LHCN-M2 (cell line): ENCODE results near the gene SPATS1. TPM values are rescaled to one million over a fixed set of nuclear protein-coding genes. Genes with fewer than 3 reads are reported as not detected.
"Not testable (repeated sequence)": the region's sequence is repeated elsewhere in the genome, so short reads cannot be mapped to it uniquely, and the experiment has no call there.

Experiments used
- DNase-seq: peaks from one replicate; pipeline ENCODE4 v3.0.0-alpha.2; 2012; ENCODE audit warnings: low read depth
- total RNA-seq: library from RNA; depleted of rRNA; stranded (reverse); fragments of >200 nt; gene quantifications from 2 replicates; pipeline ENCODE4 v1.2.3, GENCODE V29; 2014

SPATS1 gene
- total RNA-seq, 1 experiment from 2014 or later = not detected

DNA sequence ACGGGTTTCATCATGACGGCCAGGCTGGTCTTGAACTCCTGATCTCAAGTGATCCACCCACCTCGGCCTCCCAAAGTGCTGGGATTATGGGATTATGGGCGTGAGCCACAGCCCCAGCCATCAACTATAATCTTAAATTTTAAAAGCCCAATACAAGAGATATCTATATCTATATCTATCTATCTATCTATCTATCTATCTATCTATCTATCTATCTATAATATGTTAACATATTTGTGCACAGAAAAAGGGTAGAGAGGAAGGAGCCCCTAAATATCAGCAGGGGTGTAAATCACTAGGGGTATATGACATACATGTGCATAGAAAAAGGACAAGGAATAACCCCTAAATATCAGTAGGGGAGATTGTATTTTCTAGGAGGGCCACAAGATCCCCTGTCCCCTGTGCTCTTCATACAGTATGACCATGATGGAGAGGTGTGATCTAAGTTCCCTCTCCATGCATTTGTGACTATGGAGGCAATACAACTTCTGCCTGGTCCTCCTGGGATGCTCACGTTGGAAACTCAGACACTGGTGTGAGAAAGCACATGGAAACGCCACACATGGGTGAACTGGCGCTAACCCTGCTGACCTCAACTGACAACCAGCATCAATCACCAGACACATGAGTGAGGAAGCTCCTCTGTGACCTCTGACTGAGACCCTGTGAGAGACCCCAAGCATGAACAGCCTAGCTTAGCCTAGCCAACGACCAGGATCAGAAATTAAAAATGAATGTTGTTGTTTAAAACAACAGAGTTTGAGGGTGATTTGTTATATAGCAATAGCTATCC, 1.2 kb upstream of the SPATS1 start:
- no peak for DNase-seq

- DNase-seq = no peak
Measured at GRCh38 chr6:44342052-44342451, 398 bp upstream of the SPATS1 start.

GRCh38 chr6:44346818-44347217, 4.4 kb downstream of the SPATS1 start:
- DNase-seq = not testable (repeated sequence)

- no peak for DNase-seq
Measured at GRCh38 chr6:44349904-44350649, 7.6 kb downstream of the SPATS1 start.

DNA sequence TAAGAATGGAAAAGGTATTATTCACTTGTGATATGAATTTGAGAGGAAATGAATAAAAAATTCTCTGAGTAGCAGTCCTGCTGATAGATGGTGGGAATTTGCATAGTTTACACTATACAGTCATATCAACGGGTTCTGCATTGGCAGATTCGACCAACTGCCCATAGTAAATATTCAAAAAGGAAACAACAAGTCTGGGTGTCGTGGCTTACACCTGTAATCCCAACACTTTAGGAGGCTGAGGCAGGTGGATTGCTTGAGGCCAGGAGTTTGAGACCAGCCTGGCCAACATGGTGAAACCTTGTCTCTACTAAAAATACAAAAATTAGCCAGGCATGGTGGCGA, 8.2 kb downstream of the SPATS1 start:
- not testable (repeated sequence) for DNase-seq

- no peak for DNase-seq
Measured at GRCh38 chr6:44352259-44352658, 9.8 kb downstream of the SPATS1 start.

DNA sequence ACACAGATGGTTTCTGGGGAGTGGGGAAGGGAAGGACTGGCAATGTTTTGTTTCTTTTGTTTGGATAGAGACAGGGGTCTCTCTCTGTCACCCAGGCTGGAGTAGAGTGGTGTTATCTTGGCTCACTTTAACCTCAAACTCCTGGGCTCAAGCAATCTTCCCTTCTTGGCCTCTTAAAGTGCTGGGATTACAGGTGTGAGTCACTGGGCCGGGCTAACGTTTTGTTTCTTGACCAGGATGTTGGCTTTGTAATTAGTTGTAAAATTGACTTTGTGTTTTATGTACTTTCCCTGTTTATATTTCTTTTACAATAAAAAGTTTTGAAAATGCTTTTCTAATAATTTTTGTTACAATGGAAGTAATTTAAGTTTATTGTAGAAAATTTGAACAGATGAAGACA, 10.9 kb downstream of the SPATS1 start:
- DNase-seq = no peak

DNA sequence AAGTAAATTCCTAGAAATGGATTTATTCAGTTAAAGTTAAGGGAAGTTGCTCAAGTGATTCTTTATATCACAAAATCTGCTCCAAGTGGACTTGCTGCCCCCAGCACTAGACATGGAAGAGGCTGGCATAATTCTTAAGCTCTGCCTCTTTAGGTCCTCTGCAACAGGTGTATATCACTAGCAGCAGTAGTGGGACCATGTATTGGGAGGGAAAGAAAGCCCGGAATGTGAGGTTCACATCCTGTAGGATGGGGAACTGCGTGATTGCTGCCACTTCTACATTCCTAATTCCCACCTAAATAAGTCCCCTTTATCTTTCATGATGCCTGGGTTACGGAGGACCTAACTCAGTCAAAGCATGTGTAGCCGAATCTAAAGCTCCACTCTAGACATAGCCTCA, 13.2 kb downstream of the SPATS1 start:
- DNase-seq = no peak

- peak; percentile 26 for DNase-seq
Measured at GRCh38 chr6:44356487-44356886, 14.0 kb downstream of the SPATS1 start.

GRCh38 chr6:44359973-44360372, 17.5 kb downstream of the SPATS1 start:
- no peak for DNase-seq

DNA sequence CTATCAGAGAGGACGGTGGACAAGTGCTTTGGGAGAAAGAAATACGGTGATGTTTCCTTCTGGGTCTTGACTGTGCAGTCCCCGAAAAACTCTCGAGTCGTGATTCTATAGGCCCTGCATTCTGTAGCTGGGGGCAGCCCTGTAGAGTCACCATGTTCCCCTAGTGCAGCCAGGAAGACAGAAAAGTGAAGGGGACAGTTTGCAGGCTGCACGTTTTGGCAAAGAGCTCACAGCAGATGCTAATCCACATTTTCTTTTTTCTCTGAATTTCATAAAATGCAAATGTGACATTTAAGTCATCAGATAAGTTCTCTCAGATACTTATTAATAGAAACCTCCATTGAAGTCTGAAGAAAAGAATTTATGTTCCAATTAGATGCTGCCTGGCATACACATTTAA, 19.5 kb downstream of the SPATS1 start:
- DNase-seq = no peak

GRCh38 chr6:44363377-44363926, 21.0 kb downstream of the SPATS1 start:
- DNase-seq = no peak

DNA sequence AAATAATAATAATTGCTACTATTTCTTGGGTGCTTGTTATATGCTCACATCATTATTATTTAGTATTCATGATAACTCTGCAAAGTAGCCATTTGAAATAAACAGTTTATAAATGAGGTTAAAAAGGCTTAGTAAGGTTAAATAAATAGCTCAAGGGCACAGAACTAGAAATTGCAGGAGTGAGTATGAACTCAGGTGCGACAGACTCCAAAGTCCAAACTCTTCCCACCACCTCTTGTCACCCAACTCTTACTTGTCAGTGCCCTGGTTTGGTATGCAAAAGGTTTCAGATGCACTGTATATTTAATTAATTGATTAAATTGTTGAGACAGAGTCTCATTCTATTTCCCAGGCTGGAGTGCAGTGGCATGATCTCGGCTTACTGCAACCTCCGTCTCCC, 24.3 kb downstream of the SPATS1 start:
- DNase-seq = no peak

DNA sequence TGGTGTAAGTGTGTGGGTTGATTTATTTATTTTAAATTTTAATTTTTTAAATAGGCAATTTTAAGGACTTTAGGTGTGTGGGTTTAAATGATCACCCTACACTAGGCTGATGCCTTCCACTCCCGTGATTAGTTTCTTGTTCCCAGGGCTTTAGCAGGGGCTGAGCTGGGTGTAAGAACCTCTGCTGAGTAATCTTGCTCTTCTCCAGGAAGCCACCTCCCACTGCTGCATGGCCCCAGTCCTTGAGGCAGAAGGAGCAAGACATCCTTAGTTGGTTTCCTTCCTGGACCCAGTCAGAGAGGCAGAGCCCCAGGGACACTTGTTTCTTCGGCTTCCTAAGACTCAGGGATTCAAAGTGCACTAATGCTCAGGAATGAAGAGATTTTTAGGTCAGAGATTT, 25.2 kb downstream of the SPATS1 start:
- DNase-seq = no peak

GRCh38 chr6:44373051-44373450, 30.6 kb downstream of the SPATS1 start:
- DNase-seq = no peak

- peak; percentile 42 for DNase-seq
Measured at GRCh38 chr6:44373787-44374186, 31.3 kb downstream of the SPATS1 start.

DNA sequence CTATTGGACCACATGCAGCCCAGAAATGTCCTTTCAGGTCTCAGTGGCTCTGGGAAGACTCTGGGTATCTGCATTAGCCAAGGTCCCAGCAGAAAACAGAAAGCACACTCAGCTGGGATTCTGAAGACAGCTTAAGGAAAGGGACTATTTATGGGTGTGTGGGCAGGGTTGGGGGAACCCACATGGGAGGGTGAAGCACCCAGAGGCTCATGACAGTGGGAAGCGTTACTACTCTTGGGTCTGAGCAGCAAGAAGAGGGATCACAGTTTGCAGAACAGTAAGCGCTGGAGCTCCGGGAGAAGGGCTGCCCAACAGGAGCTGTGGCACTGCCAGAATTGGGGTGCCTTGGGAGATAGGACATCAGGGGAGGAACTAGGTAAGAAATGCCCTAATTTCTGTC, 32.6 kb downstream of the SPATS1 start:
- no peak for DNase-seq

DNA sequence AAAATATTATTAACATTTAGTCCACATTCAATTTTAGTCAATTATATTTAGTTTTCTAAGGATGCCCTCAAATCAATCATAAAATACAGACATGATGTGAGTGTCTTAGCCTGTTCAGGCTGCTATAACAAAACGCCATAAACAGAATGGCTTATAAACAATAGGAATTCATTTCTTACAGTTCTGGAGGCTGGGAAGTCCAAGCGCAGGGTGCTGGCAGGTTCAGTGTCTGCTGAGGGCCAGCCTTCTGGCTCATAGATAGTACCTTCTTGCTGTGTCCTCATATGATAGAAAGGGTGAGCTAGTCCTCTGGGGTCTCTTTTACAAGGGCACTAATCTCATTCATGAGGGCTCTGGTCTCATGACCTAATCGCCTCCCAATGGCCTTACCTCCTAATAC, 35.0 kb downstream of the SPATS1 start:
- no peak for DNase-seq

DNA sequence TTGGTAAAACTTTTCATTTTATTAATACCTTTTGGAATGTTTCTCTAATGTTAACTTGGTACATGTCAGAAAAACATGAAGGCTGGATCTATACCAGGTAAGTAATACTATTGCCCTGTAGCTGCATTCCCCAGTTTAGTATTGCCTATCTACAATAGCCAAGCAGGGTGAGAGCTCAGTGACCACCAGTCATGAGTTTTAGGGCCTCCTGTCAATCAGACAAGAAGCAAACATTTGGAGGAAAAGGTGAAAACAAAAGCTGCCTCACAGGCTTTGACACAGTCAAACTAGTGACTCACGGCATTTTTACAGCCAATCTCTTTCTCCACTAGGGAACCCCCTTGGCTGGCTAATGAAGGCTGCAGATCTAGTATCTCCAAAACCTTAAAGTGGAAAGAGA, 35.5 kb downstream of the SPATS1 start:
- DNase-seq = no peak

- no peak for DNase-seq
Measured at GRCh38 chr6:44381739-44382138, 39.3 kb downstream of the SPATS1 start.

DNA sequence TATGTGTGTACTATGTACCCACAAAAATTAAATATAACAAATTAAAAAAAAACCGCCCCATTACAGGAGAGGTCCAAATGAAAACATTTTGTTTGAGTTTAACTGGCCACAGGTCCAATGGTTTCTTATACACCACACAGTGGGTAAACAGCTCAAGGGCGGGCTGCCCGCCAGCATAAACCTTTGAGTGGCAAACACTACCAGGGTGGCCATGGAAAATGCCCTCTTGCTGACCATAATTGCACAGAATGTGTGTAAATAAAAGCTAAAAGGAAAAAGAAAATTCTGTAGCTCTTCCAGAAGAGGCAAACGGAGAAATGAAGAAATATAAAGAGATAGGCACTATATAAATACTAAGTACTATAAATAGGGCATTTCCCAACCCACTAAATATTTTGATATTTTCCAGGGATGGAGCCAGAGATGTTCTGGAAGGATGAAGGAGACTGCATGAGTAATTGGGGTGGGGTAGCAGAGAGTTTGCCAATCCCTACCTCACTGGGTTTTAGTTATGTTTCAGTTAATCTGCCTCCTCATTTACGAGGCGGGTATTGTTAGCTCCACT, 44.0 kb downstream of the SPATS1 start:
- DNase-seq = no peak

GRCh38 chr6:44386929-44387345, 44.5 kb downstream of the SPATS1 start:
- DNase-seq = peak; percentile 27
